ENCODE data around the gene TFPI. TPM values are rescaled to one million over a fixed set of nuclear protein-coding genes. Genes with fewer than 3 reads are reported as not detected.

TFPI gene
- total RNA-seq, 1 experiment from 2014 or later, result 129 TPM

- Histone ChIP-seq H3K36me3 (ENCODE audit: control insufficient read depth, insufficient read depth, low read length) (no peaks in the 10 kb centered on the region), H3K4me3 (ENCODE audit: low read depth in 2 of 2, low read length in 2 of 2) (peak overlapping the region; percentile 4 to 34; a peak in 2 of 4 replicates), H3K27ac (ENCODE audit: low read length) (peak overlapping the region; percentile 91), H3K4me1 (ENCODE audit: control insufficient read depth, insufficient read depth, low read length) (peaks cover 31% of the 10 kb centered on the region), H3K27me3 (ENCODE audit: control insufficient read depth, insufficient read depth, low read length) (no peaks in the 10 kb centered on the region), H3K9me3 (ENCODE audit: control insufficient read depth, insufficient read depth, low read depth, low read length) (no peaks in the 10 kb centered on the region; the same call in 1 of the 2 replicates)
- DNase-seq (ENCODE audit: low read depth, low spot score), result peak; percentile 30
- ATAC-seq, result no peak; the same call in 1 of the 2 replicates
- ChIA-PET POLR2A (interaction anchor here (0.6 kb wide), 1 partner anchor 673 kb away, joined by 3 read pairs; no protein-coding TSS in a partner anchor), CTCF (interaction anchor here (0.5 to 3.0 kb wide), 5 partner anchors 35 to 741 kb away, joined by 3 to 31 read pairs (median 6); no protein-coding TSS in a partner anchor)
- intact Hi-C loops (cut with micrococcal nuclease; ENCODE audit: unreplicated experiment) (loop anchor here (2.0 to 10.0 kb wide), 4 partner anchors 261 to 931 kb away; partner anchors contain the start of gene GULP1), in situ Hi-C loops (cut with HindIII; ENCODE audit: low pct_unique_long_range_greater_than_20kb, low sequenced_read_pairs) (no loop called here)
- TF ChIP-seq POLR2AphosphoS5 (IDR thresholded peaks at IDR 0.05; ENCODE audit: low read depth, low read length) (no peak), SIN3A (IDR thresholded peaks at IDR 0.05; ENCODE audit: borderline replicate concordance, insufficient read depth, low read depth, low read length) (no peak), CTCF (IDR thresholded peaks at IDR 0.05) (peak; percentile 62; the same call in 1 of the 2 replicates), REST (IDR thresholded peaks at IDR 0.05; ENCODE audit: insufficient read depth in 1 of 2, low read depth in 2 of 2, low read length in 1 of 2) (no peak), TCF7L2 (IDR thresholded peaks at IDR 0.05; ENCODE audit: low read depth, low read length) (no peak)
- no TSS peak for BruUV-seq (replicated peaks)
Observed at GRCh38 chr2:187581125-187581896, 27.1 kb upstream of the TFPI start.

DNA sequence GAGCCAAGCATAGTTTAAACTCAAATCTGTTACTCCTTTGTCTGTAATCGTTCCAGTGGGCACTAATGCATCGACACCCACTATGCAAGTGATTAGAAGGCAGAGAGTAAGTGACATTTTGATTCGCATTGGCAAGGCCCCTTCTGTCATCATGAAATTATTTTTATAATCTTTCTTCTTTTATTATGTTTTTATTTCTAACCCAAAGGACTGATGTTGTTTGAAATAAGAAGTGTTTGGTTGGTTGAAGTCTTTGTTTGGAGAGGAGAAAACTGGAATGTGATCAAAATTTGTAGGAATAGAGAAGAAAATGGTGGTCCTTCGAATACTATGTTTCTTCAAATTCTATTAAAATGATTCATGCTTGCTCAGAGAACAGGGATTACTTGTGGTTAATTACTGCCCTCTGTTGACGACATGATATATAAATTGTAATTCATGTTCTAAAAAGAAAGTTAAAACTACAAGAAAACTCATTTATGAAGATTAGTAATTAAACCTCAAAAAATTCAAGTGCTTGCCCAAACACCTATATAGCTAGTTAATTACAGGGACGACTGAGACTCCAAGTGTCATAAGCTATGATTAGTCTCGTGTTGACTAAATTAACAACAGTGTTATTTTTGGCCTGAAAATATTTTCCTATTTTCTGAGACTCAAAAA, 26.4 kb upstream of the TFPI start:
- ChIA-PET POLR2A (no interaction called here), CTCF (interaction anchor here (0.5 to 3.0 kb wide), 5 partner anchors 32 to 262 kb away, joined by 3 to 31 read pairs (median 5); no protein-coding TSS in a partner anchor)
- peaks cover 37% of the 10 kb centered on the region for H3K4me1 ChIP-seq (ENCODE audit: control insufficient read depth, insufficient read depth, low read length)
- DNase-seq (ENCODE audit: low read depth, low spot score) (peak; percentile 61), ATAC-seq (peak; percentile 72; the same call in 1 of the 2 replicates)
- in situ Hi-C loops (cut with HindIII; ENCODE audit: low pct_unique_long_range_greater_than_20kb, low sequenced_read_pairs), result no loop called here
- no peak overlapping the region for H3K4me3 ChIP-seq (ENCODE audit: low read depth in 2 of 2, low read length in 2 of 2)
- no TSS peak for BruUV-seq (replicated peaks)
- intact Hi-C loops (cut with micrococcal nuclease; ENCODE audit: unreplicated experiment), result loop anchor here (1.0 to 10.0 kb wide), 5 partner anchors 80 to 932 kb away; partner anchors contain the start of gene GULP1
- H3K36me3 ChIP-seq (ENCODE audit: control insufficient read depth, insufficient read depth, low read length), result no peaks in the 10 kb centered on the region
- H3K27me3 ChIP-seq (ENCODE audit: control insufficient read depth, insufficient read depth, low read length), result no peaks in the 10 kb centered on the region
- H3K27ac ChIP-seq (ENCODE audit: low read length), result peak overlapping the region; percentile 91
- no peaks in the 10 kb centered on the region for H3K9me3 ChIP-seq (ENCODE audit: control insufficient read depth, insufficient read depth, low read depth, low read length)
- TF ChIP-seq CTCF (IDR thresholded peaks at IDR 0.05) (peak; percentile 20; the same call in 1 of the 2 replicates), TCF7L2 (IDR thresholded peaks at IDR 0.05; ENCODE audit: low read depth, low read length) (no peak)

Data from Panc1 (cell line).